Neural progenitor cell (in vitro differentiated cells): ENCODE results near the gene ACKR4. TPM values are rescaled to one million over a fixed set of nuclear protein-coding genes. Genes with fewer than 3 reads are reported as not detected.

Experiments used
- DNase-seq: peaks from one replicate; pipeline ENCODE4 v3.0.0-alpha.2; 2016; ENCODE audit warnings: low spot score
- H2AFZ ChIP-seq: fragments of 200-600 bp; sonication (generic); replicated peaks from 2 replicates; pipeline ENCODE4 v1.6.1; 2016; ENCODE audit warnings: antibody characterized with exemption
- H3F3A ChIP-seq: fragments of 200-600 bp; sonication (generic); 2 replicates; pipeline ENCODE4 v1.6.1; 2016; ENCODE audit warnings: antibody characterized with exemption, low read depth
- H3K27ac ChIP-seq: fragments of 200-600 bp; sonication (generic); 2 replicates; pipeline ENCODE4 v1.5.1; 2016; ENCODE audit warnings: mild to moderate bottlenecking
- H3K27me3 ChIP-seq: fragments of 200-600 bp; sonication (generic); 2 replicates; pipeline ENCODE4 v1.6.1; 2016; ENCODE audit warnings: mild to moderate bottlenecking, moderate library complexity
- H3K36me3 ChIP-seq: fragments of 200-600 bp; sonication (generic); 2 replicates; pipeline ENCODE4 v1.5.1; 2016
- H3K4me1 ChIP-seq: fragments of 200-600 bp; sonication (generic); 2 replicates; pipeline ENCODE4 v1.6.1; 2016; ENCODE audit warnings: mixed run types
- H3K4me2 ChIP-seq: fragments of 200-600 bp; sonication (generic); 2 replicates; pipeline ENCODE4 v1.6.1; 2016
- H3K4me3 ChIP-seq: fragments of 200-600 bp; sonication (generic); 2 replicates; pipeline ENCODE4 v1.5.1; 2016
- H3K79me2 ChIP-seq: fragments of 200-600 bp; sonication (generic); 2 replicates; pipeline ENCODE4 v1.6.1; 2016; ENCODE audit warnings: low read depth
- H3K9ac ChIP-seq: fragments of 200-600 bp; sonication (generic); 2 replicates; pipeline ENCODE4 v1.6.1; 2016
- H3K9me3 ChIP-seq: fragments of 200-600 bp; sonication (generic); 2 replicates; pipeline ENCODE4 v1.5.1; 2016; ENCODE audit warnings: low read depth
- H4K20me1 ChIP-seq: fragments of 200-600 bp; sonication (generic); 2 replicates; pipeline ENCODE4 v1.6.1; 2016; ENCODE audit warnings: low read depth
- H3K27ac Mint-ChIP-seq: 3 replicates; pipeline ENCODE4 v1.8.0; 2021; ENCODE audit warnings: mixed read lengths
- H3K27me3 Mint-ChIP-seq: 2 replicates; pipeline ENCODE4 v1.8.0; 2022; ENCODE audit warnings: low read depth, mild to moderate bottlenecking, inconsistent platforms, moderate library complexity, mixed read lengths; ENCODE audit not compliant: insufficient read depth
- H3K36me3 Mint-ChIP-seq: 3 replicates; pipeline ENCODE4 v1.8.0; 2021; ENCODE audit warnings: mixed read lengths
- H3K4me1 Mint-ChIP-seq: 3 replicates; pipeline ENCODE4 v1.8.0; 2021; ENCODE audit warnings: mixed read lengths
- H3K4me3 Mint-ChIP-seq: 3 replicates; pipeline ENCODE4 v1.8.0; 2021; ENCODE audit warnings: mild to moderate bottlenecking, moderate library complexity, mixed read lengths
- H3K9me3 Mint-ChIP-seq: 3 replicates; pipeline ENCODE4 v1.8.0; 2020; ENCODE audit warnings: mixed read lengths
- CTCF ChIP-seq: fragments of 200-600 bp; sonication (generic); IDR thresholded peaks from 2 replicates; pipeline ENCODE4 v1.5.1; 2017; ENCODE audit warnings: antibody characterized with exemption, mild to moderate bottlenecking
- EZH2 ChIP-seq: fragments of 200-600 bp; sonication (generic); IDR thresholded peaks from 2 replicates; pipeline ENCODE4 v1.6.1; 2017; ENCODE audit warnings: antibody characterized with exemption, mild to moderate bottlenecking, moderate library complexity
- EZH2phosphoT487 ChIP-seq: fragments of 200-600 bp; sonication (generic); IDR thresholded peaks from 2 replicates; pipeline ENCODE4 v1.6.1; 2017; ENCODE audit warnings: antibody characterized with exemption
- total RNA-seq: library from RNA; depleted of rRNA; stranded (reverse); fragments of >200 nt; gene quantifications from 2 replicates; pipeline ENCODE4 v1.2.3, GENCODE V29; 2015; ENCODE audit warnings: low replicate concordance

The ACKR4 gene
- total RNA-seq, 1 donor from 2014 or later = not detected

- no peaks in the 10 kb centered on the region for H3K4me1 Mint-ChIP-seq
- H3K27me3 Mint-ChIP-seq = no peaks in the 10 kb centered on the region
- Histone ChIP-seq H3K4me3 (no peak overlapping the region), H3K4me2 (no peak overlapping the region), H2AFZ (no peak overlapping the region), H3K9me3 (no peaks in the 10 kb centered on the region), H3K4me1 (no peaks in the 10 kb centered on the region), H3K79me2 (no peaks in the 10 kb centered on the region), H4K20me1 (no peaks in the 10 kb centered on the region), H3K27ac (no peak overlapping the region), H3F3A (no peaks in the 10 kb centered on the region), H3K36me3 (no peaks in the 10 kb centered on the region), H3K9ac (no peak overlapping the region), H3K27me3 (no peaks in the 10 kb centered on the region)
- H3K9me3 Mint-ChIP-seq = no peaks in the 10 kb centered on the region
- no peak overlapping the region for H3K4me3 Mint-ChIP-seq
- H3K27ac Mint-ChIP-seq = no peak overlapping the region
- TF ChIP-seq EZH2phosphoT487 (no peak), CTCF (no peak), EZH2 (no peak)
- DNase-seq = no peak
- no peaks in the 10 kb centered on the region for H3K36me3 Mint-ChIP-seq
Measured at GRCh38 chr3:132550579-132551305, 46.3 kb upstream of the ACKR4 start.

GRCh38 chr3:132553826-132554225, 43.2 kb upstream of the ACKR4 start:
- Histone ChIP-seq H3K9me3 (no peaks in the 10 kb centered on the region), H3K27ac (no peak overlapping the region), H2AFZ (no peak overlapping the region), H3K36me3 (no peaks in the 10 kb centered on the region), H3K4me3 (no peak overlapping the region), H3K79me2 (no peaks in the 10 kb centered on the region), H3K4me1 (no peaks in the 10 kb centered on the region), H3K9ac (no peak overlapping the region), H3K27me3 (no peaks in the 10 kb centered on the region), H3F3A (no peaks in the 10 kb centered on the region), H3K4me2 (no peak overlapping the region), H4K20me1 (no peaks in the 10 kb centered on the region)
- TF ChIP-seq CTCF (no peak), EZH2 (no peak), EZH2phosphoT487 (no peak)
- no peak overlapping the region for H3K4me3 Mint-ChIP-seq
- DNase-seq = no peak
- peaks cover 3% of the 10 kb centered on the region for H3K36me3 Mint-ChIP-seq
- no peaks in the 10 kb centered on the region for H3K27me3 Mint-ChIP-seq
- H3K9me3 Mint-ChIP-seq = no peaks in the 10 kb centered on the region
- H3K4me1 Mint-ChIP-seq = no peaks in the 10 kb centered on the region
- H3K27ac Mint-ChIP-seq = no peak overlapping the region

- H3K27ac Mint-ChIP-seq = no peak overlapping the region
- H3K4me3 Mint-ChIP-seq = no peak overlapping the region
- H3K27me3 Mint-ChIP-seq = no peaks in the 10 kb centered on the region
- H3K4me2 ChIP-seq = no peak overlapping the region
- no peaks in the 10 kb centered on the region for H3K36me3 ChIP-seq
- no peak overlapping the region for H3K9ac ChIP-seq
- H4K20me1 ChIP-seq = no peaks in the 10 kb centered on the region
- no peaks in the 10 kb centered on the region for H3K27me3 ChIP-seq
- H3K9me3 Mint-ChIP-seq = no peaks in the 10 kb centered on the region
- no peaks in the 10 kb centered on the region for H3K4me1 Mint-ChIP-seq
- no peaks in the 10 kb centered on the region for H3K79me2 ChIP-seq
- no peak overlapping the region for H2AFZ ChIP-seq
- H3K36me3 Mint-ChIP-seq = peaks cover 3% of the 10 kb centered on the region
- no peaks in the 10 kb centered on the region for H3F3A ChIP-seq
- no peak for TF ChIP-seq EZH2phosphoT487
- TF ChIP-seq EZH2 = no peak
- no peak for TF ChIP-seq CTCF
- no peak for DNase-seq
- no peak overlapping the region for H3K4me3 ChIP-seq
- no peak overlapping the region for H3K27ac ChIP-seq
- H3K9me3 ChIP-seq = no peaks in the 10 kb centered on the region
- no peaks in the 10 kb centered on the region for H3K4me1 ChIP-seq
Measured at GRCh38 chr3:132554437-132554836, 42.6 kb upstream of the ACKR4 start.
